ENCODE data around the gene POFUT2. TPM values are rescaled to one million over a fixed set of nuclear protein-coding genes. Genes with fewer than 3 reads are reported as not detected.

POFUT2 gene
- total RNA-seq, 3 donors from 2014 or later: 26.4 to 38.0 (median 29.8) TPM

DNA sequence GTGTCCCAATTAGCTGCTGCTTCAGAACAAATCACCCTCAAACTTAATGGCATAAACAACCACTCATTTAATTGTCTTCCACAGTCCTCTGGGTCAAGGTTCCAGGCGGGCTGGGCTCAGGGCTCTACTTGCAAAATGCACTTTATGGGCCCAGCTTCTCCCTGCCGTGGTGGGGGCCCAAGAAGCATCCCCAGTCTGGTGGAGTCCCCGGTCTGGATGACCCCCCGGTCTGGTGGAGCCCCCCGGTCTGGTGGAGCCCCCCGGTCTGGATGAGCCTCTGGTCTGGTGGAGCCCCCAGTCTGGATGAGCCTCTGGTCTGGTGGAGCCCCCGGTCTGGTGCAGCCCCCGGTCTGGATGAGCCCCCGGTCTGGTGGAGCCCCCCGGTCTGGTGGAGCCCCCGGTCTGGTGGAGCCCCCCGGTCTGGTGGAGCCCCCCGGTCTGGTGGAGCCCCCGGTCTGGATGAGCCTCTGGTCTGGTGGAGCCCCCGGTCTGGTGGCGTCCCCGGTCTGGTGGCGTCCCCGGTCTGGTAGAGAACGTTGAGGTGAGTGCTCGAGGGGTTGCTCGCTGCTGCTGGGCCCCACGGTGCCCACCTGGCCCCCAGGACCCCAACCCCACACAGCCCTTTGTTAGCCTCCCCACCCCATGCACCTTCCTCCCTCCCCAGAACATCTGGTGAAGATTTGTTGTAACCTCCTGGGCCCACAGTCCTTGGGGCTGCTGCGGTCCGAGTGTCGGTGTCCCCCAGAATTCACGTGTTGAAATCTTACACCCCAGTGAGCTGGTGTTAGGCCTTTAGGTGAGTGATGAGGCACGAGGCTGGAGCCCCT, 33.8 kb downstream of the POFUT2 start:
- intact Hi-C loops (cut with DNase I, micrococcal nuclease): no loop called here
- H3K36me3 ChIP-seq (ENCODE audit: low read depth): no peaks in the 10 kb centered on the region
- TF ChIP-seq, protein P1, sequence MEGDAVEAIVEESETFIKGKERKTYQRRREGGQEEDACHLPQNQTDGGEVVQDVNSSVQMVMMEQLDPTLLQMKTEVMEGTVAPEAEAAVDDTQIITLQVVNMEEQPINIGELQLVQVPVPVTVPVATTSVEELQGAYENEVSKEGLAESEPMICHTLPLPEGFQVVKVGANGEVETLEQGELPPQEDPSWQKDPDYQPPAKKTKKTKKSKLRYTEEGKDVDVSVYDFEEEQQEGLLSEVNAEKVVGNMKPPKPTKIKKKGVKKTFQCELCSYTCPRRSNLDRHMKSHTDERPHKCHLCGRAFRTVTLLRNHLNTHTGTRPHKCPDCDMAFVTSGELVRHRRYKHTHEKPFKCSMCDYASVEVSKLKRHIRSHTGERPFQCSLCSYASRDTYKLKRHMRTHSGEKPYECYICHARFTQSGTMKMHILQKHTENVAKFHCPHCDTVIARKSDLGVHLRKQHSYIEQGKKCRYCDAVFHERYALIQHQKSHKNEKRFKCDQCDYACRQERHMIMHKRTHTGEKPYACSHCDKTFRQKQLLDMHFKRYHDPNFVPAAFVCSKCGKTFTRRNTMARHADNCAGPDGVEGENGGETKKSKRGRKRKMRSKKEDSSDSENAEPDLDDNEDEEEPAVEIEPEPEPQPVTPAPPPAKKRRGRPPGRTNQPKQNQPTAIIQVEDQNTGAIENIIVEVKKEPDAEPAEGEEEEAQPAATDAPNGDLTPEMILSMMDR (IDR thresholded peaks at IDR 0.05): no peak
- no peak for DNase-seq
- no peaks in the 10 kb centered on the region for H3K4me1 ChIP-seq (ENCODE audit: low read depth)
- no peak overlapping the region for H3K4me3 ChIP-seq
- H3K9me3 ChIP-seq: no peaks in the 10 kb centered on the region
- no peak for ATAC-seq

DNA sequence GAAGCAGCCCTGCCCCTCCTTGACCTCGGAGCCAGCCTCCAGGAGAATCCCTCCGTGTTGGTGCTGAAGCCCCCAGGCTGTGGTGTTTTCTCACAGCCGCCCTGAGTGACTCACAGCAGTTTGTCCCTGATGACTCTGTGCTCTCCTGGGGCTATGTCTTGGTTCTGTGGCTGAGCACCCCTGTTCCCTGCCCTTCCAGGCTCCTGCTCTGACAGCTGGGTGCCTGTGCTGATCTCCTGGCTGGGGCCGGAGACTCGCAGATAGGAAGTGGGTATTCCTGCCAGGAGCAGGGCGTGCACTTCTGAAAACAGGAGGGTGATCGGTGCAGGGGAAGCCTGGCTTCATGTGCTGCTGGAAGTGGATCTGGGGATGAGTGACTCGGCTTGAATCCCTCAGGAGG, 34.5 kb downstream of the POFUT2 start:
- Histone ChIP-seq H3K4me1 (ENCODE audit: low read depth) (no peaks in the 10 kb centered on the region), H3K4me3 (no peak overlapping the region), H3K9me3 (no peaks in the 10 kb centered on the region), H3K36me3 (ENCODE audit: low read depth) (no peaks in the 10 kb centered on the region)
- no peak for DNase-seq
- TF ChIP-seq, protein P1 (IDR thresholded peaks at IDR 0.05): no peak
- intact Hi-C loops (cut with DNase I, micrococcal nuclease): no loop called here
- ATAC-seq: no peak

DNA sequence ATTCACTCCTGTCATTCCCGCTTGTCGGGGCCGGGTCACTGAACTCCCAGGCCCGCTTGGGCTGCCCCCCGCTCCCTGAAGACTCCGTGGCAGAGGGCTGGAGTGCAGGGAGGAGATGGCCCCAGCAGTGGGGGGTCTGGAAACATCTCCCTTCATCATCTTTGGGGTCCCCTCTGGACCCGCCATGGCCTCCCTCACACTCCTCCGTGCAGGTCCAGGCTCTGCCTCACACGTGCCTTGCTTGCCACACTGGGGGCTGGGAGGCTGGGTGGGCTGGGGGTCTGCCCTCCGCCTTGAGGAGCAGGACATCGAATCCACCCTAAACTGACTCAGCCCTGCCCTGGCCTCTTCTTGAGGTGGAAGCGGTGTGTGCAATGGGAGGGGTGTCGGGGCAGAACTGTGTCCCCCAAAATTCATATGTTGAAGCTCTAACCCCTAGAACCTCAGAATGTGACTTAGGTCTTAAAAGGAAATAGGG, 35.2 kb downstream of the POFUT2 start:
- intact Hi-C loops (cut with DNase I, micrococcal nuclease): no loop called here
- no peak for ATAC-seq
- H3K4me1 ChIP-seq (ENCODE audit: low read depth): no peaks in the 10 kb centered on the region
- no peaks in the 10 kb centered on the region for H3K36me3 ChIP-seq (ENCODE audit: low read depth)
- no peak overlapping the region for H3K4me3 ChIP-seq
- H3K9me3 ChIP-seq: no peaks in the 10 kb centered on the region
- TF ChIP-seq, protein P1 (IDR thresholded peaks at IDR 0.05): no peak
- DNase-seq: no peak

DNA sequence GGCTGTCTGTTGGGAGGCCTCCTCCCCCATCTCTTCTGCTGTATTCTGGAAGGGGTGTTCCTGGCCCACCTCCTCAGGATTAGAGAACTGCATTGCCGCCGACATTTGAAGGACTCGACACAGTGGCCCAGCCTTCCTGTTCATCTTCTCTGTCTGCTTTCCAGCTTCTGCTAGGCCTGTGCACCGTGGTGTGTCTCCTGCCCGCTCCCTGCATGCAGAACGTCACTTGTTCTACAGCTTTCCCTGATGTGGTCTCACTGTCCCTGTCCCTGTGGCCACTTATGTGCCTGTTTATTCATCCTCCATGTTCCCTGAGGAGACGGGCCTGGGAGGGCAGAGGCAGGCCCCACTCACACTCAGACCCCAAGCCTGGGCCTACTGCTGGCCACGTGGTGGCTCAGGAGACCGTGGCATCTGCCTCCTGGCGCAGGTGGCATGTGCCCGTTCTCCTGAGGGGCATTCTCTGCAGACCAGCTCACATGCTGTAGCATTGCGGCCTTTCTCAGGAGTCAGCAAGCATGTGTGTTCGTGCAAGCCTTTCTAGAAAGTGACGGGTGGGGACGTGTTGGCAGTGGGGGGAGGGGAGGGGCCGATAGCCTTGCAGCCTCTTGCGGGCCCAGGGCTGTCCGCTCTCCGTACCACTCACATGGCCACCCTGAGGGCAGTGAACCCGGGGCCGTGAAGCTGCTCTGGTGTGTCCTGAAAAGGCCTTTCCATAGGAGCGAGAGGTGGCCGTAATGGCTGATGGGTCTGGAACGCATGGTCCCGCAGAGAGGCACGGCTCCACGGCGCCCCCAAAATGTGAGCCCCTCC, 35.9 kb downstream of the POFUT2 start:
- intact Hi-C loops (cut with DNase I, micrococcal nuclease): no loop called here
- Histone ChIP-seq H3K4me1 (ENCODE audit: low read depth) (no peaks in the 10 kb centered on the region), H3K9me3 (no peaks in the 10 kb centered on the region), H3K36me3 (ENCODE audit: low read depth) (no peaks in the 10 kb centered on the region), H3K4me3 (no peak overlapping the region)
- DNase-seq: no peak
- TF ChIP-seq, protein P1 (IDR thresholded peaks at IDR 0.05): no peak
- no peak for ATAC-seq

DNA sequence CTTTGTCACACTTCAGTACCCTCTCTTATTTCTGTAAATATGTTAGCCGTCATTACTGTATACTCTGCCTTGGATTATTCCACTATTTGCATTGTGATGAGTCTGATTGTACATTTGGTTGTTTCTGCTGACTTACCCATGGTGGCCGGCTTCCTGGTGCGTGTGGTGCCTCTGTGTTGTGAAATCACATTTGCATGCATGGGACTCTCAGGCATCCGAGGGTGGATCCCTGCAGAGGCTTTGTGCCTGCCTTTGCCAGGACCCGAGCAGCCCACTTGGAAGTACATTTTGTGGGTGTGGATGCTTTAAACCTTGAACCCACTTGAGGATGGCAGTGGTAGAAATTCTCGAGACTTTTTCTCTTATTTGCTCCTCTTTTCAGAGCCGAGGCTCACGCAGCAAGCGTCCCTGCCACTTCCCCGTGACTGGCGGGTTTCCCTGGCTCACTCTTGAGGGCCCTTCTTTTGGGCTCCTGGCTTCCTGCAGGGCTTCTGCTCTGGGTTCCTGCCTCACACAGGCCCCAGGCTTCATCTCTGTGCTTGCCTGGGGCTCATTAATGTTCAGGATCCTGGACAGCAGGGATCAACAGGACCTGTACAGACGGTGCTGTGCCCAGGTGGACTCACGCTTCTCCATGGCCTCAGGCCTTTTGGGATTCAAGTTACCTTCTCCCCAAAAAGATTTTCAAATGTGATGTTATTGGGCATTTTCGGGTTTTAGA, 36.6 kb downstream of the POFUT2 start:
- DNase-seq (no peak), ATAC-seq (no peak)
- no peaks in the 10 kb centered on the region for H3K36me3 ChIP-seq (ENCODE audit: low read depth)
- H3K4me3 ChIP-seq: no peak overlapping the region
- no peaks in the 10 kb centered on the region for H3K9me3 ChIP-seq
- no peaks in the 10 kb centered on the region for H3K4me1 ChIP-seq (ENCODE audit: low read depth)
- intact Hi-C loops (cut with DNase I, micrococcal nuclease): no loop called here
- TF ChIP-seq, protein P1 (IDR thresholded peaks at IDR 0.05): no peak
